ENCODE results near the gene NELL1.
A peak's percentile ranks its signal among the peaks of the same experiment; 100 is the strongest.

Gene NELL1

DNA sequence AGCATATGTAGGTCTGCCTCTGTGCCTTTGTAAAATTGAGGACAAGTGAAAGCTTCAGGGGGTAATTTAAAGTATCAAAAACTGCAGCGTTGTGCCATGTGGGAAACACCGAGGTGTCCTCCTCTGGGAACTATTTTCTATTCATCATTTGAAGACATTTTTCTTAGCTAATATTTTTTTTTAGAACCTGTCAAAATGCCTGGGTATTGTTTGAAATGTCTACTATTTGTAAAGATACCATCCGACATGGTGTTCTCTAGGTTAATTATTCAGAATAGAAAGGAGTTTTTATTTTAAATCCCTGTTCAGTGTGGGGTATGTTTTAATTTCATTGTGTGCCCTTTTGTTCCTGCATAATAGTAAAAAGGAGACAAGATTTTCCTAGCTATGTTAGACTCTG is 490.8 kb downstream of the NELL1 start:
- Mint-ChIP-seq H3K4me3 (no peak overlapping the region), H3K36me3 (ENCODE audit: low read depth) (no peaks in the 10 kb centered on the region), H3K4me1 (no peaks in the 10 kb centered on the region), H3K9me3 (no peaks in the 10 kb centered on the region), H3K27me3 (ENCODE audit: low read depth) (no peaks in the 10 kb centered on the region), H3K27ac (no peak overlapping the region)
- TF ChIP-seq, protein P1, sequence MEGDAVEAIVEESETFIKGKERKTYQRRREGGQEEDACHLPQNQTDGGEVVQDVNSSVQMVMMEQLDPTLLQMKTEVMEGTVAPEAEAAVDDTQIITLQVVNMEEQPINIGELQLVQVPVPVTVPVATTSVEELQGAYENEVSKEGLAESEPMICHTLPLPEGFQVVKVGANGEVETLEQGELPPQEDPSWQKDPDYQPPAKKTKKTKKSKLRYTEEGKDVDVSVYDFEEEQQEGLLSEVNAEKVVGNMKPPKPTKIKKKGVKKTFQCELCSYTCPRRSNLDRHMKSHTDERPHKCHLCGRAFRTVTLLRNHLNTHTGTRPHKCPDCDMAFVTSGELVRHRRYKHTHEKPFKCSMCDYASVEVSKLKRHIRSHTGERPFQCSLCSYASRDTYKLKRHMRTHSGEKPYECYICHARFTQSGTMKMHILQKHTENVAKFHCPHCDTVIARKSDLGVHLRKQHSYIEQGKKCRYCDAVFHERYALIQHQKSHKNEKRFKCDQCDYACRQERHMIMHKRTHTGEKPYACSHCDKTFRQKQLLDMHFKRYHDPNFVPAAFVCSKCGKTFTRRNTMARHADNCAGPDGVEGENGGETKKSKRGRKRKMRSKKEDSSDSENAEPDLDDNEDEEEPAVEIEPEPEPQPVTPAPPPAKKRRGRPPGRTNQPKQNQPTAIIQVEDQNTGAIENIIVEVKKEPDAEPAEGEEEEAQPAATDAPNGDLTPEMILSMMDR (IDR thresholded peaks at IDR 0.05; ENCODE audit: unreplicated experiment in 3 of 3), result no peak

DNA sequence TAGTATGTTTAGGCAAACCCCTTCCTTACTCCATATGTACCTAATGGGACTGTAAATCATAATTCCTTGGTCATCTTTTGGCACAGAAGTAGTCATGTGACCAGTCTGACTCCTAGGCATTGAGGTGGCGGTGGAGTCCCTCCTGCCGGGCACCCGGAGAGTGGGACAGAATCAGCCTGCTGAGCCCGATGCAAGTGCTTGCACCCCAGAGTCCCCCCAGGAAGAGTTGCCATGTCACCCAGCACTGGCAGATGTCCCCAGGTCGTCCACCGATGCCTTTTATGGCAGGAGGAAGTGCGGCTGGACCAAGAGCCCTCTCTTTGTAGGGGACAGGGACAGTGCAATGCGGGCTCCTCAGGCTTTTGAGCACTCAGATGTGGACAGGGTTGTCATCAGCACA is 500.3 kb downstream of the NELL1 start:
- Mint-ChIP-seq H3K4me1 (peaks cover 6% of the 10 kb centered on the region), H3K36me3 (ENCODE audit: low read depth) (no peaks in the 10 kb centered on the region), H3K27me3 (ENCODE audit: low read depth) (no peaks in the 10 kb centered on the region), H3K27ac (no peak overlapping the region), H3K9me3 (no peaks in the 10 kb centered on the region), H3K4me3 (no peak overlapping the region)
- TF ChIP-seq, protein P1 (IDR thresholded peaks at IDR 0.05; ENCODE audit: unreplicated experiment in 3 of 3), result no peak

DNA sequence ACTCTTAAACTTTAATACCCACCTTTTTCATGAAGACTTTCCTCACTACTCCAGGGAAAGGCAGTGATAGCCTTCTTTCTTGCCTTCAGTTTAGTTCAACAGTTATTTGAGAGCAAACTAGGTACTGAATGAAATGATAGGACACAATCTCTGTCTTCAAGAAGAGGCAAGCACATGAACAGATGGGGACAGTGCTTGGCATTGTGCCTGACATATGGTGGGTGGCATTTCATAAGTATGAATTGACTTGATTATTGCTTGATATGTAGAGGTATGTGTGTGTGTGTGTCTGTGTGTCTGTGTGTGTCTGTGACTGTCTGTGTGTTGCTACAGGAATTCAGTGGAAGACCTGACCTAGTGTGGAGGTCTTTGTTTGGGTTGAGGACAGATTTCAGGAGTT is 504.1 kb downstream of the NELL1 start:
- Mint-ChIP-seq H3K9me3 (no peaks in the 10 kb centered on the region), H3K4me1 (peaks cover 11% of the 10 kb centered on the region), H3K27me3 (ENCODE audit: low read depth) (no peaks in the 10 kb centered on the region), H3K36me3 (ENCODE audit: low read depth) (no peaks in the 10 kb centered on the region), H3K27ac (no peak overlapping the region), H3K4me3 (no peak overlapping the region)
- TF ChIP-seq, protein P1 (IDR thresholded peaks at IDR 0.05; ENCODE audit: unreplicated experiment in 3 of 3), result no peak

DNA sequence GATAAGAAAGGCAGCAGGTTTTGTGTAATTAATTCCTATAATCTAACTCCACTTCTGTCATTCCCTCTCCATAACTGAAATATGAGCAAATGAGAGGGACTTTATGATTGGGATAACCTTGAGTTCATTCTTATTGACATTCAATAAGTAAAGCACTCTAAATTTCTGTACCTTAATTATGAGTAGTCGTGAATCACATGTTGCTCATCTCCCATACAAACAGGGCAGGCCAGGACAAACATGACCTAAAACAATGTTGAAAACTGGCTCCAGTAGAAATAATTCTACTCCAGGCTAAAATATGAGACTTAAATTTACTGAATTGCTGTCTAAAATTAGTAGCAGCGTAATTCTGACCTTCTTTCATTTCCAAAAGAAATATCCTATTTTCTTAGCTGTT is 505.4 kb downstream of the NELL1 start:
- Mint-ChIP-seq H3K27me3 (ENCODE audit: low read depth) (no peaks in the 10 kb centered on the region), H3K27ac (peak overlapping the region in 1 of 3 experiments; percentile 3)

DNA sequence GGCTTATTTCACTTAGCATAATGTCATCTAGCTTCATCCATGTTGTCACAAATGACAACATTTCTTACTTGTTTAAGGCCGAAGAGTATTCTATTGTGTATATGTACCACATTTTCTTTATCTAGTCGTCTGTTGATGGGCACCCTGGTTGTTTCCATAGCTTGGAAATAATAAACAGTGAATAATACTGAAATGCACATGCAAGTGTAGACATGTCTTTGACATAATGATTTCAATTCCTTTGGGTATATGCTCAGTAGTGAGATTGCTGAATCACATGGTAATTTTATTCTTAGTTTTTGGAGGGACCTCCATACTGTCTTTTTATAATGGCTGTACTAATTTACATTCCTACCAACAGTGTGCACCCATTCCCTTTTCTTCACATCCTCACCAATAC is 508.0 kb downstream of the NELL1 start:
- no peaks in the 10 kb centered on the region for H3K36me3 Mint-ChIP-seq (ENCODE audit: low read depth)
- no peak overlapping the region for H3K4me3 Mint-ChIP-seq
- H3K4me1 Mint-ChIP-seq, result peaks cover 27% of the 10 kb centered on the region
- no peaks in the 10 kb centered on the region for H3K9me3 Mint-ChIP-seq
- TF ChIP-seq, protein P1 (IDR thresholded peaks at IDR 0.05; ENCODE audit: unreplicated experiment in 3 of 3), result no peak
- no peaks in the 10 kb centered on the region for H3K27me3 Mint-ChIP-seq (ENCODE audit: low read depth)
- no peak overlapping the region for H3K27ac Mint-ChIP-seq

More for the DNA sequence above, 505.4 kb downstream of the NELL1 start:
- no peak overlapping the region for H3K4me3 Mint-ChIP-seq
- TF ChIP-seq, protein P1 (IDR thresholded peaks at IDR 0.05; ENCODE audit: unreplicated experiment in 3 of 3), result no peak
- H3K4me1 Mint-ChIP-seq, result peaks cover 23% of the 10 kb centered on the region
- no peaks in the 10 kb centered on the region for H3K9me3 Mint-ChIP-seq
- H3K36me3 Mint-ChIP-seq (ENCODE audit: low read depth), result no peaks in the 10 kb centered on the region

DNA sequence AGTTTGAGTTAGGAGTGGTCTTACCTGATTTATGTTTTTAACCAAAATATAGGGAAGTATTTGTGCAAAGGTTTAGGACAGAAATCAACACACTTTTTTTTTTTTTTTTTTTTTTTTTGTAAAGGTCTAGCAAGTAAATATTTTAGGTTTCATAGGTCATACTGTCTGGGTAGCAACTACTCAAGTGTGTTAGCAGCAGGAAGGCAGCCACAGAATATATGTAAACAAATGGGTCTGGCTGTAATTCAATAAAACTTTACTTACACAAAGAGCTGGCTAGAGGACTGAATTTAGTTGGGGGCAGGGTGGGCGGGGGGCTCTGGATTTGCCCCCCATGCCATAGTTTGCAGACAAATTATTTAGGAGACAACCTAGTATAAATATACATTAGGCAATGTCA is 510.4 kb downstream of the NELL1 start:
- TF ChIP-seq, protein P1 (IDR thresholded peaks at IDR 0.05; ENCODE audit: unreplicated experiment in 3 of 3), result no peak
- H3K36me3 Mint-ChIP-seq (ENCODE audit: low read depth), result no peaks in the 10 kb centered on the region
- no peaks in the 10 kb centered on the region for H3K27me3 Mint-ChIP-seq (ENCODE audit: low read depth)
- H3K9me3 Mint-ChIP-seq, result no peaks in the 10 kb centered on the region
- peak overlapping the region in 1 of 3 experiments; percentile 46 for H3K27ac Mint-ChIP-seq
- no peak overlapping the region for H3K4me3 Mint-ChIP-seq
- peaks cover 21% of the 10 kb centered on the region for H3K4me1 Mint-ChIP-seq
